Neutrophil (primary cell): ENCODE data around the gene ZCCHC8.

Source experiments
- H3K27ac ChIP-seq: fragments of 200-600 bp; sonication (generic); 2 replicates; pipeline ENCODE4 v1.5.1; 2016; ENCODE audit warnings: mild to moderate bottlenecking, moderate library complexity
- H3K27me3 ChIP-seq: fragments of 200-600 bp; sonication (generic); 2 replicates; pipeline ENCODE4 v1.6.0; 2016; ENCODE audit warnings: mild to moderate bottlenecking
- H3K36me3 ChIP-seq: fragments of 200-600 bp; sonication (generic); 2 replicates; pipeline ENCODE4 v1.5.1; 2017
- H3K4me1 ChIP-seq, 2 experiments: fragments of 200-600 bp in 1 of 2; sonication (generic) in 1 of 2; 1 replicate in 1 of 2; 2 replicates in 1 of 2; pipeline versions ENCODE4 v1.5.1 to v1.6.1; 2013 to 2016; ENCODE audit warnings: low read depth in 1 of 2, low read length in 1 of 2, mild to moderate bottlenecking in 1 of 2, moderate library complexity in 1 of 2; ENCODE audit not compliant: control insufficient read depth in 1 of 2, insufficient read depth in 1 of 2
- H3K4me3 ChIP-seq, 2 experiments: fragments of 200-600 bp in 1 of 2; sonication (generic) in 1 of 2; 1 replicate in 1 of 2; 2 replicates in 1 of 2; pipeline ENCODE4 v1.5.1; 2013 to 2016; ENCODE audit warnings: low read depth in 1 of 2, low read length in 1 of 2, mild to moderate bottlenecking in 1 of 2, moderate library complexity in 1 of 2
- H3K9me3 ChIP-seq: fragments of 200-600 bp; sonication (generic); 2 replicates; pipeline ENCODE4 v1.5.1; 2016
- CTCF ChIP-seq: fragments of 200-600 bp; sonication (generic); IDR thresholded peaks from 2 replicates; pipeline ENCODE4 v1.5.1; 2016; ENCODE audit warnings: antibody characterized with exemption

ZCCHC8 gene

GRCh38 chr12:122500685-122501488 is at the start of gene ZCCHC8:
Gene ZCCHC8 (minus strand): TSS chr12:122500932. CDS start chr12:122500840, 92 bp downstream.
- no peaks in the 10 kb centered on the region for H3K9me3 ChIP-seq
- TF ChIP-seq CTCF: peak; percentile 58

GRCh38 chr12:122547330-122547729 is 46.6 kb upstream of the ZCCHC8 start:
- Histone ChIP-seq H3K36me3 (peaks cover 53% of the 10 kb centered on the region), H3K27me3 (no peaks in the 10 kb centered on the region), H3K27ac (no peak overlapping the region), H3K4me3 (no peak overlapping the region), H3K4me1 (no peaks in the 10 kb centered on the region), H3K9me3 (no peaks in the 10 kb centered on the region)
- TF ChIP-seq CTCF: no peak

More at GRCh38 chr12:122500685-122501488, at the start of gene ZCCHC8:
- peaks cover 29% of the 10 kb centered on the region for H3K36me3 ChIP-seq
- H3K4me1 ChIP-seq: peaks cover 30 to 34% of the 10 kb centered on the region in 2 experiments
- H3K27ac ChIP-seq: peak within 1 kb of the TSS; percentile 92
- H3K27me3 ChIP-seq: no peaks in the 10 kb centered on the region
- H3K4me3 ChIP-seq: peak within 1 kb of the TSS; percentile 75 to 91

GRCh38 chr12:122545855-122546254 is 45.1 kb upstream of the ZCCHC8 start:
- H3K27me3 ChIP-seq: no peaks in the 10 kb centered on the region
- no peak overlapping the region for H3K4me3 ChIP-seq
- no peaks in the 10 kb centered on the region for H3K4me1 ChIP-seq
- no peak for TF ChIP-seq CTCF
- no peak overlapping the region for H3K27ac ChIP-seq
- H3K36me3 ChIP-seq: peaks cover 46% of the 10 kb centered on the region
- H3K9me3 ChIP-seq: no peaks in the 10 kb centered on the region

GRCh38 chr12:122544537-122544936 is 43.8 kb upstream of the ZCCHC8 start:
- H3K4me3 ChIP-seq: no peak overlapping the region
- H3K9me3 ChIP-seq: no peaks in the 10 kb centered on the region
- no peak overlapping the region for H3K27ac ChIP-seq
- TF ChIP-seq CTCF: no peak
- H3K4me1 ChIP-seq: no peaks in the 10 kb centered on the region
- no peaks in the 10 kb centered on the region for H3K27me3 ChIP-seq
- H3K36me3 ChIP-seq: peaks cover 41% of the 10 kb centered on the region

- H3K36me3 ChIP-seq: peaks cover 19% of the 10 kb centered on the region
- H3K4me3 ChIP-seq: no peak overlapping the region
- no peaks in the 10 kb centered on the region for H3K27me3 ChIP-seq
- H3K27ac ChIP-seq: no peak overlapping the region
- no peaks in the 10 kb centered on the region for H3K4me1 ChIP-seq
- no peaks in the 10 kb centered on the region for H3K9me3 ChIP-seq
- TF ChIP-seq CTCF: no peak
These were observed 37.8 kb upstream of the ZCCHC8 start for GRCh38 chr12:122538496-122538895.
